Esophagus squamous epithelium (tissue), 5 donors: ENCODE measurements around the gene EXOC3L2. TPM values are rescaled to one million over a fixed set of nuclear protein-coding genes. Genes with fewer than 3 reads are reported as not detected.
A peak's percentile ranks its signal among the peaks of the same experiment; 100 is the strongest.

Experiments
- DNase-seq: peaks from one replicate; lab custom pipeline; 2025; lab: John Stamatoyannopoulos, UW
- H3K27ac ChIP-seq, 4 donors: fragments of 200-600 bp; sonication (generic); one replicate each; pipeline ENCODE4 v1.5.1; 2016 to 2019; ENCODE audit warnings: mild to moderate bottlenecking in 1 of 4
- H3K27me3 ChIP-seq, 4 donors: fragments of 200-600 bp; sonication (generic); 1 replicate in 3 of 4; 2 replicates in 1 of 4; pipeline versions ENCODE4 v1.5.1 to v1.6.0; 2017 to 2021; ENCODE audit warnings: antibody characterized with exemption in 1 of 4
- H3K36me3 ChIP-seq, 3 donors: fragments of 200-600 bp; sonication (generic); one replicate each; pipeline ENCODE4 v1.5.1; 2016 to 2019
- H3K4me1 ChIP-seq, 3 donors: fragments of 200-600 bp; sonication (generic); one replicate each; pipeline ENCODE4 v1.5.1; 2017 to 2019
- H3K4me3 ChIP-seq, 4 donors: fragments of 200-600 bp; sonication (generic); 1 replicate in 3 of 4; 2 replicates in 1 of 4; pipeline ENCODE4 v1.5.1; 2016 to 2019; ENCODE audit warnings: mild to moderate bottlenecking in 2 of 4, moderate library complexity in 1 of 4
- H3K9me3 ChIP-seq, 3 donors: fragments of 200-600 bp; sonication (generic); one replicate each; pipeline ENCODE4 v1.5.1; 2016 to 2019
- POLR2A ChIP-seq, 4 donors: fragments of 450-650 bp; IDR thresholded peaks; one replicate each; pipeline ENCODE4 v1.6.1; 2017; ENCODE audit warnings: antibody characterized with exemption in 4 of 4, mild to moderate bottlenecking in 4 of 4, moderate library complexity in 3 of 4
- WGBS, 2 donors: methylation state at CpG; one replicate each; pipeline ENCODE4 v1.1.5; 2018; 5-methylcytosine and 5-hydroxymethylcytosine counted together
- intact Hi-C: fragments of 100-400 bp; cut with DNase I; formaldehyde crosslinking; loops from one replicate; pipeline ENCODE4 v1.15.0; 2022
- total RNA-seq, 4 donors: library from RNA; depleted of rRNA; stranded (reverse); fragments of >200 nt; gene quantifications; one replicate each; pipeline ENCODE4 v1.1.0, GENCODE V29; 2016
- TF ChIP-seq, protein P1 (sequence below), 6 experiments: fragments of 450-650 bp in 4 of 6; fragments of 200-600 bp in 2 of 6; sonication (generic) in 2 of 6; IDR thresholded peaks; one replicate each; pipeline ENCODE4 v1.5.1; 2016 to 2019; ENCODE audit warnings: antibody characterized with exemption in 6 of 6, mild to moderate bottlenecking in 4 of 6, moderate library complexity in 4 of 6
- donor health status: DM: yes; HTN: yes; CAD: no.

Gene EXOC3L2
- total RNA-seq, 4 donors from 2014 or later: 0.29 to 1.5 (median 0.80) TPM

DNA sequence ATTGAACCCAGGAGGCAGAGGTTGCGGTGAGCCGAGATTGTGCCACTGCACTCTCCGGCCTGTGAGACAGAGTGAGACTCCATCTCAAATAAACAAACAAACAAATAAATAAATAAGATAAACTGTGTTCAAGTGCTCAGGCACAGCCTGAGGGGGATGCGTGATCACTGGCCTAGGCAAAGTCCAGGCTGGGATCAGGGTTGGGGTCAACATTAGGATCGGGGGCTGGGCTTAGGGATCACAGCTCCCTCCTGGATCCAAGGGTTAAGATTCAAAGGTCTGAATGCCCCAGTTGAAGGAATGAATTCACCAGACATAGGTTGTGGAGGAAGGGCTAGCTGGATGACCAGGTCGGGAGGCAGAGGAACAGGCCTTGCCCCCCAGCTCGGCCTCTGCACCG is 1.9 kb upstream of the EXOC3L2 start:
- intact Hi-C loops: no loop called here
- peaks cover 0 to 12% (median 0%) of the 10 kb centered on the region in 4 donors for H3K27me3 ChIP-seq
- H3K9me3 ChIP-seq: no peaks in the 10 kb centered on the region
- TF ChIP-seq POLR2A (IDR thresholded peaks at IDR 0.05): no peak
- TF ChIP-seq, protein P1, sequence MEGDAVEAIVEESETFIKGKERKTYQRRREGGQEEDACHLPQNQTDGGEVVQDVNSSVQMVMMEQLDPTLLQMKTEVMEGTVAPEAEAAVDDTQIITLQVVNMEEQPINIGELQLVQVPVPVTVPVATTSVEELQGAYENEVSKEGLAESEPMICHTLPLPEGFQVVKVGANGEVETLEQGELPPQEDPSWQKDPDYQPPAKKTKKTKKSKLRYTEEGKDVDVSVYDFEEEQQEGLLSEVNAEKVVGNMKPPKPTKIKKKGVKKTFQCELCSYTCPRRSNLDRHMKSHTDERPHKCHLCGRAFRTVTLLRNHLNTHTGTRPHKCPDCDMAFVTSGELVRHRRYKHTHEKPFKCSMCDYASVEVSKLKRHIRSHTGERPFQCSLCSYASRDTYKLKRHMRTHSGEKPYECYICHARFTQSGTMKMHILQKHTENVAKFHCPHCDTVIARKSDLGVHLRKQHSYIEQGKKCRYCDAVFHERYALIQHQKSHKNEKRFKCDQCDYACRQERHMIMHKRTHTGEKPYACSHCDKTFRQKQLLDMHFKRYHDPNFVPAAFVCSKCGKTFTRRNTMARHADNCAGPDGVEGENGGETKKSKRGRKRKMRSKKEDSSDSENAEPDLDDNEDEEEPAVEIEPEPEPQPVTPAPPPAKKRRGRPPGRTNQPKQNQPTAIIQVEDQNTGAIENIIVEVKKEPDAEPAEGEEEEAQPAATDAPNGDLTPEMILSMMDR (IDR thresholded peaks at IDR 0.05): no peak
- H3K36me3 ChIP-seq: no peaks in the 10 kb centered on the region
- WGBS, 2 donors: 94 to 98% methylated on average over 8 of the region's 8 CpGs
- no peak overlapping the region for H3K4me3 ChIP-seq
- peaks cover 12 to 34% (median 13%) of the 10 kb centered on the region in 3 donors for H3K4me1 ChIP-seq
- no peak for DNase-seq
- no peak overlapping the region for H3K27ac ChIP-seq

DNA sequence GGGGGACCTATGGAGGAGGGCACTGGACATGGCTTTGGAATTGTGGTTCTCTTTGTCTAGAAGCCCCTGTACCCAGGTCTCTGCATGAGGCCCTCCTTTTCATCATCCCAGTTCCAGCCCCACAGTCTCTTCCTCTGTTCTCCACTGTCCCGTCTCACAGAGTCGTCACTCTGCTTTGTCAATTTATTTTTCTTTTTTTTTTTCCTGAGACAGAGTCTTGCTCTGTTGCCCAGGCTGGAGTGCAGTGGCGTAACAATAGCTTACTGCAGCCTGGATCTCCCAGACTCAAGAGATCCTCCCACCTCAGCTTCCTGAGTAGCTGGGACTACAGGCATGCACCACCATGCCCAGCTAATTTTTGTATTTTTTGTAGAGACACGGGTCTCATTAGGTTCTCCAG is 619 bp upstream of the EXOC3L2 start:
- Histone ChIP-seq H3K9me3 (no peaks in the 10 kb centered on the region), H3K27me3 (peaks cover 0 to 12% (median 0%) of the 10 kb centered on the region in 4 donors), H3K27ac (peak overlapping the region in 2 of 4 donors; percentile 44 to 65), H3K4me3 (no peak overlapping the region), H3K36me3 (no peaks in the 10 kb centered on the region), H3K4me1 (peaks cover 7 to 27% (median 12%) of the 10 kb centered on the region in 3 donors)
- WGBS, 2 donors: 39 to 49% methylated on average over 4 of the region's 4 CpGs
- TF ChIP-seq POLR2A (IDR thresholded peaks at IDR 0.05): no peak
- TF ChIP-seq, protein P1 (IDR thresholded peaks at IDR 0.05): no peak
- no peak for DNase-seq
- intact Hi-C loops: no loop called here

DNA sequence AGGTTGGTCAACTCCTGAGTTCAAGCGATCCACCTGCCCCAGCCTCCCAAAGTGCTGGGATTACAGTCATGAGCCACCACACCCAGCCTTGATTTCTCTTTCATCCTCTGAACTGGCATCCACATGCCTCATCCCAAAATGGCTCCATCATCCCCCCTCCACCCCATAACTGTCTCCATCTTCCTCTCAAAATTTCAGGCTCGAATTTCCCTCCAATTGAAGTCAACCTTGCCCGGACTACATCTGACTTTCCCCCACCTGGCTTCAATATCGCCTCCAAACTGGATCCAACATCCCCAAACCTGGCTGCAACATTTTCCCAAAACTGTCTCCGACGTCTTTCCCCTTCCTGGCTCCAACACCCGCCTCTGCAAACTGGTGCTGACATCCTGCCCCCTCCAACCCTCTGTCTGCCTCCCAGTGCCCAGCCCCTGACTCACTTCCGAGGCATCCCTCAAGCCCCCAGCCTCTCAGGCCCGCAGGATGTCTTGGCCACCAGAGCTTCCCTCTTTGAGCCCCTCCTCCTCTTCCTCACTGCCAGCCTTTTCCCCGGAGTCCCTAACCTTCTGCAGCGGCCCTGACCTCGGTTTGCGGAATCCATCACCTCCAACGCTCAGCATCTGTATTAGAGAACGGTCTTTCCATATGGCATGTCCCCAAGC is 943 bp downstream of the EXOC3L2 start:
- DNase-seq: no peak
- Histone ChIP-seq H3K27me3 (peaks cover 0 to 12% (median 0%) of the 10 kb centered on the region in 4 donors), H3K4me3 (peak overlapping the region in 3 of 4 donors; percentile 16 to 28 (median 20)), H3K4me1 (peaks cover 0 to 17% (median 4%) of the 10 kb centered on the region in 3 donors), H3K27ac (peak overlapping the region in 1 of 4 donors; percentile 65), H3K36me3 (no peaks in the 10 kb centered on the region), H3K9me3 (no peaks in the 10 kb centered on the region)
- intact Hi-C loops: no loop called here
- TF ChIP-seq, protein P1 (IDR thresholded peaks at IDR 0.05): no peak
- no peak for TF ChIP-seq POLR2A (IDR thresholded peaks at IDR 0.05)
- 65 to 71% methylated on average over 15 of the region's 15 CpGs for WGBS, 2 donors

DNA sequence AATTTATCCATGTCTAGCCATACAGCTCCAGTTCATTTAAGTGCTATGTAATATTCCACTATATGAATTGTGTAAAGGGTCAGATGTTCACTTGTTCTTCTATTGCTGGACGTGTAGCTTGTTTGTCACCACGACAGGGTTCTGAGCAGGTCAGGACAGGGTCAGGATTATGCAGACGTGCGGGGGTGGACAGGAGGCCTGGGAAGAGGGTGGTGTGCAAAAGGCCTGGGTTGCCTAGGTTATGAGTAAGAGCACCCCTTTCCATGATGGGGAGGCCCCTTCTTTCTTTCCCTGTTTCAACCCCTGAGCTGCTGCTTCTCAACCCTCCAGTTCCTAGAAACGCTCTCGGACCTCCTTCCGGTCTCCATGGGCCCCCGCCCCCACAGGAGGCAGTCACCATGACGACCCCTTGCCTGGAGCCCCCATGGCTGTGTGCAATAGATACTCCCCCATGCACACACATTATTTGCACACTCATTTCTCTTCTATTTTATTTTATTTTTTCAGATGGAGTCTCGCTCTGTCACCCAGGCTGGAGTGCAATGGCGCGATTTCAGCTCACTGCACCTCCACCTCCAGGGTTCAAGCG is 2.0 kb downstream of the EXOC3L2 start:
- Histone ChIP-seq H3K36me3 (no peaks in the 10 kb centered on the region), H3K27me3 (peaks cover 0 to 18% (median 0%) of the 10 kb centered on the region in 4 donors), H3K4me1 (peaks cover 0 to 7% (median 1%) of the 10 kb centered on the region in 3 donors), H3K4me3 (no peak overlapping the region), H3K9me3 (no peaks in the 10 kb centered on the region), H3K27ac (no peak overlapping the region)
- intact Hi-C loops: no loop called here
- no peak for DNase-seq
- WGBS, 2 donors: 71 to 79% methylated on average over 12 to 13 of the region's 13 CpGs
- TF ChIP-seq POLR2A (IDR thresholded peaks at IDR 0.05): no peak
- TF ChIP-seq, protein P1 (IDR thresholded peaks at IDR 0.05): no peak

DNA sequence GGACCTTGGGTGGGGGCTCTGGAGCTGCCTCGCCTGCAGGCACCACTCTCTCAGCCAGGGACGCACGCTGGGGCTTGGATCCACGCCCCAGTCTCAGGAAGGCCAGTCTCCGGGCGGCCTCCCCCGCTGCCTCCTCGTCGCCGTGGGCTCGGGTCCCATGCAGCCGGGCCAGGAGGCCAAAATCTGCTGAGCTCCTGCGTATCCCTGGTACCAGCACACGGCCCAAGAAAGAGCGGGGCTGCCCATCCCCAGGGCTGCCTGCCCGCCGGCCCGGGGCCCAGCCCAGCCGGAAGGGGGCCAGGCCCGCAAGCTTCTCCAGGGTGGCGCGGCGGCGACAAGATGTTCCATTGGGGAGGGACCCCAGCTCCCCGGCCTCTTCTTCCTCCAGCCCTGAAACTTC is 6.7 kb downstream of the EXOC3L2 start:
- DNase-seq: no peak
- H3K4me1 ChIP-seq: peaks cover 0 to 14% (median 4%) of the 10 kb centered on the region in 3 donors
- H3K9me3 ChIP-seq: no peaks in the 10 kb centered on the region
- H3K27me3 ChIP-seq: peaks cover 0 to 44% (median 0%) of the 10 kb centered on the region in 4 donors
- intact Hi-C loops: no loop called here
- H3K36me3 ChIP-seq: no peaks in the 10 kb centered on the region
- TF ChIP-seq, protein P1 (IDR thresholded peaks at IDR 0.05): no peak
- H3K4me3 ChIP-seq: no peak overlapping the region
- 40 to 79% methylated on average over 3 of the region's 25 CpGs for WGBS, 2 donors
- no peak overlapping the region for H3K27ac ChIP-seq
